Naive thymus-derived CD4-positive, alpha-beta T cell (primary cell): Measurements from ENCODE around the gene IP6K3. TPM values are rescaled to one million over a fixed set of nuclear protein-coding genes. Genes with fewer than 3 reads are reported as not detected.

Experiments
- ATAC-seq: fragments of 150-1000 bp; cut with Tn5 transposase; 2 replicates; pipeline ENCODE4 v1.10.0; 2021; ENCODE audit warnings: mild to moderate bottlenecking, moderate library complexity
- CTCF ChIA-PET: fragments of 350-600 bp; sonication (Branson Sonifier 250); formaldehyde crosslinking; loops from one replicate; lab custom pipeline; 2021; ENCODE audit warnings: antibody characterized with exemption; lab: Charles Lee
- POLR2A ChIA-PET: fragments of 350-600 bp; sonication (Branson Sonifier 250); formaldehyde crosslinking; loops from one replicate; lab custom pipeline; 2021; ENCODE audit warnings: antibody characterized with exemption, inconsistent platforms; lab: Charles Lee
- DNase-seq, 9 donors: peaks; one replicate each; pipeline versions ENCODE4 v3.0.0 to v3.0.0-alpha.2; 2020 to 2022; ENCODE audit warnings: mixed read lengths in 1 of 9
- H3K27ac ChIP-seq: one replicate; pipeline ENCODE4 v1.7.0; 2013; ENCODE audit warnings: mild to moderate bottlenecking, low read depth, low read length, moderate library complexity
- H3K27me3 ChIP-seq, 2 donors: one replicate each; pipeline ENCODE4 v1.7.0; 2013; ENCODE audit warnings: low read length in 2 of 2, mild to moderate bottlenecking in 2 of 2, moderate library complexity in 2 of 2; ENCODE audit not compliant: control insufficient read depth in 2 of 2, insufficient read depth in 2 of 2
- H3K36me3 ChIP-seq, 3 experiments: 1 replicate in 2 of 3; 2 replicates in 1 of 3; pipeline ENCODE4 v1.7.0; 2013; ENCODE audit warnings: low read length in 3 of 3, mild to moderate bottlenecking in 3 of 3, moderate library complexity in 1 of 3; ENCODE audit not compliant: insufficient read depth in 3 of 3, control insufficient read depth in 2 of 3
- H3K4me1 ChIP-seq, 2 donors: one replicate each; pipeline ENCODE4 v1.7.0; 2013; ENCODE audit warnings: low read length in 2 of 2, mild to moderate bottlenecking in 2 of 2, moderate library complexity in 1 of 2; ENCODE audit not compliant: control insufficient read depth in 2 of 2, insufficient read depth in 2 of 2
- H3K4me3 ChIP-seq: 2 replicates; pipeline ENCODE4 v1.7.0; 2013; ENCODE audit warnings: mild to moderate bottlenecking, low read length
- H3K9me3 ChIP-seq, 3 experiments: 1 replicate in 2 of 3; 2 replicates in 1 of 3; pipeline ENCODE4 v1.7.0; 2013; ENCODE audit warnings: low read length in 3 of 3; ENCODE audit not compliant: control insufficient read depth in 2 of 3
- H3K27ac Mint-ChIP-seq, 9 donors: one replicate each; pipeline ENCODE4 v1.8.0; 2020 to 2022; ENCODE audit warnings: mixed read lengths in 9 of 9, mild to moderate bottlenecking in 8 of 9, moderate library complexity in 5 of 9, inconsistent platforms in 2 of 9
- H3K27me3 Mint-ChIP-seq, 5 donors: one replicate each; pipeline ENCODE4 v1.8.0; 2021 to 2022; ENCODE audit warnings: mixed read lengths in 5 of 5, mild to moderate bottlenecking in 1 of 5
- H3K36me3 Mint-ChIP-seq, 5 donors: one replicate each; pipeline ENCODE4 v1.8.0; 2020 to 2022; ENCODE audit warnings: mixed read lengths in 5 of 5, mild to moderate bottlenecking in 3 of 5, inconsistent platforms in 1 of 5
- H3K4me1 Mint-ChIP-seq, 7 donors: one replicate each; pipeline ENCODE4 v1.8.0; 2020 to 2022; ENCODE audit warnings: mixed read lengths in 7 of 7, mild to moderate bottlenecking in 3 of 7, inconsistent platforms in 1 of 7
- H3K4me3 Mint-ChIP-seq, 10 donors: one replicate each; pipeline ENCODE4 v1.8.0; 2020 to 2022; ENCODE audit warnings: mild to moderate bottlenecking in 10 of 10, mixed read lengths in 10 of 10, moderate library complexity in 6 of 10, inconsistent platforms in 2 of 10
- H3K9me3 Mint-ChIP-seq, 11 donors: one replicate each; pipeline ENCODE4 v1.8.0; 2020 to 2022; ENCODE audit warnings: mixed read lengths in 11 of 11, mild to moderate bottlenecking in 4 of 11, inconsistent platforms in 1 of 11, moderate library complexity in 1 of 11
- intact Hi-C, 2 donors: fragments of 100-400 bp; cut with micrococcal nuclease; formaldehyde crosslinking; loops; one replicate each; pipeline ENCODE4 v1.15.1; 2023
- polyA plus RNA-seq, 2 donors: library from polyadenylated mRNA; unstranded; fragments of 300-500 nt; fragmentation: Illumina TruSeq; gene quantifications; one replicate each; pipeline ENCODE4 v1.2.3, GENCODE V29; 2021
- total RNA-seq, 6 experiments: library from RNA in 5 of 6; stranded (reverse) in 5 of 6; gene quantifications; 1 replicate in 5 of 6; 2 replicates in 1 of 6; pipeline ENCODE4 v1.2.3 and lab custom pipeline; 2021 to 2026

The IP6K3 gene
- total and polyA plus RNA-seq, 7 experiments from 2014 or later = not detected

DNA sequence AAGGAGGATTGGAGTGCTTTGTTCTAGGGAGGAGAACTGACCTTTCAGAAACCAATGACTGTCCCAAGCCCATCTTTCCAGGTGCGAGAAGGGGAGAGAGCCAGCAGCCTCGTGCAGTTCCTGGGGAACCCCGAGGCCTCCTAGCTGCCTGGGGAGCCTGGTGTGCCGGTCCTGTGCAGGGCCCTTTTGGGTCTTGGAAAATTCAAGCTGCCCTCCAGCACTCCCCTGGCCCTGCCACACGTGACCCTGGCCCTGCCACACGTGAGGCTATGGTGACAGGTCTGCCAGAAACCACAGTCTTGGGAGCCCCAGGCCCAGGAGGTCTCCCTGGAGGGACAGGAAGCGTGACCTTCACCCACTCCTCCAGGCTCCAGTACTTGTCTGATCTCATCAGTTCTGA, 15.7 kb downstream of the IP6K3 start:
- H3K9me3 Mint-ChIP-seq = no peaks in the 10 kb centered on the region
- Histone ChIP-seq H3K27ac (no peak overlapping the region), H3K4me3 (no peak overlapping the region), H3K36me3 (no peaks in the 10 kb centered on the region), H3K27me3 (no peaks in the 10 kb centered on the region), H3K4me1 (no peaks in the 10 kb centered on the region), H3K9me3 (no peaks in the 10 kb centered on the region)
- intact Hi-C loops = no loop called here
- no peaks in the 10 kb centered on the region for H3K36me3 Mint-ChIP-seq
- ATAC-seq = no peak
- DNase-seq = no peak
- H3K27ac Mint-ChIP-seq = no peak overlapping the region
- no peak overlapping the region for H3K4me3 Mint-ChIP-seq
- H3K27me3 Mint-ChIP-seq = peaks cover 0 to 4% (median 0%) of the 10 kb centered on the region in 5 donors
- ChIA-PET POLR2A (no interaction called here), CTCF (no interaction called here)
- H3K4me1 Mint-ChIP-seq = peaks cover 0 to 5% (median 0%) of the 10 kb centered on the region in 7 donors

GRCh38 chr6:33730611-33731010, 16.1 kb downstream of the IP6K3 start:
- Histone ChIP-seq H3K9me3 (no peaks in the 10 kb centered on the region), H3K36me3 (no peaks in the 10 kb centered on the region), H3K4me1 (no peaks in the 10 kb centered on the region), H3K4me3 (no peak overlapping the region), H3K27ac (no peak overlapping the region), H3K27me3 (no peaks in the 10 kb centered on the region)
- intact Hi-C loops = no loop called here
- H3K27me3 Mint-ChIP-seq = peaks cover 0 to 4% (median 0%) of the 10 kb centered on the region in 5 donors
- POLR2A ChIA-PET = interaction anchor here (1.0 kb wide), 1 partner anchor 16 kb away, joined by 4 read pairs; no protein-coding TSS in a partner anchor
- H3K4me3 Mint-ChIP-seq = no peak overlapping the region
- ATAC-seq = no peak
- H3K27ac Mint-ChIP-seq = peak overlapping the region in 1 of 9 donors; percentile 70
- H3K36me3 Mint-ChIP-seq = no peaks in the 10 kb centered on the region
- CTCF ChIA-PET = no interaction called here
- peaks cover 0 to 8% (median 1%) of the 10 kb centered on the region in 7 donors for H3K4me1 Mint-ChIP-seq
- no peaks in the 10 kb centered on the region for H3K9me3 Mint-ChIP-seq
- DNase-seq = no peak

DNA sequence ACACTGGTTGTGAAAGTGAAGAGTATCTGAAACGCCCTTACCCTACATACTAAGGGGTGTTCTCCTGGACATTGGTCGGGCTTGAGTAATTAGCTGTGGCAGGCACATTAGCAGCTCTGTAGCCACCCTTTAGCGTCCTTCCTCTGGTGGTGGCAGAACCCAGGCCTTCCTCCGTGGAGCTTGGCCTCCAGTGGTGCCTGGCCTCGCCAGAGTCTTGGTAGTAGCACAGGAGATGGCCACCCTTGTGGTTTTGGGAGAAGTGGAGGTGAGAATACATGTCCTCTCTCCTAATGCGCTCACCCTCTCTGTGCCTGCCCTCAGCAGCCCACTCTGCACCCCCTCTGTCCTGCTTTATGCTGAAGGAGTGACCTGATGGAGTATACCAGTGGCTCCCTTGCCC, 17.6 kb downstream of the IP6K3 start:
- intact Hi-C loops = no loop called here
- H3K9me3 ChIP-seq = no peaks in the 10 kb centered on the region
- ATAC-seq (no peak), DNase-seq (no peak)
- no peak overlapping the region for H3K27ac ChIP-seq
- Mint-ChIP-seq H3K4me1 (peaks cover 8 to 20% (median 15%) of the 10 kb centered on the region in 7 donors), H3K4me3 (no peak overlapping the region), H3K36me3 (no peaks in the 10 kb centered on the region), H3K9me3 (no peaks in the 10 kb centered on the region), H3K27ac (peak overlapping the region in 1 of 9 donors; percentile 56), H3K27me3 (peaks cover 0 to 15% (median 0%) of the 10 kb centered on the region in 5 donors)
- ChIA-PET CTCF (interaction anchor here (1.6 kb wide), 1 partner anchor 9 kb away, joined by 4 read pairs; no protein-coding TSS in a partner anchor), POLR2A (no interaction called here)
- peaks cover 0 to 7% of the 10 kb centered on the region in 2 donors for H3K4me1 ChIP-seq
- no peak overlapping the region for H3K4me3 ChIP-seq
- no peaks in the 10 kb centered on the region for H3K36me3 ChIP-seq
- no peaks in the 10 kb centered on the region for H3K27me3 ChIP-seq

DNA sequence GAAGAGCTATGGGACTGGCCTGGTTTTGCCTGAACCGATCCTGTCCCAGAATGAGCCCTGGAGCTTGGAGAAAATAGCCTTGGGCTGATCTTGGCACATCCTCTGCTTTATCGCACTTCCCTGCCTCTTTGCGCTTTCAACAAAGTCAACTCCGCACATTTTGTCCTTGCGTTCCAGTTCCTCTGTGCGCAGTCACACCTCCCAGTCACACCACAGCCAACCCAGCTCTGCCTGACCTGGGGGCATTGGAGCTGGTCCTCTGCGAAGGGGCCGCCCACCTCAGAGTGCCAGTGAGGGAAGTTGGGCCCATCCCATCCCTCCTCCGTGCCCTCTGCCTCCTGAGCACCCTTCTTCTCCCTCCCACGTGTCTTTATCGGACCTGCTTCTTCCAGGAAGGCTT, 18.3 kb downstream of the IP6K3 start:
- Histone ChIP-seq H3K4me3 (no peak overlapping the region), H3K27ac (no peak overlapping the region), H3K9me3 (no peaks in the 10 kb centered on the region), H3K4me1 (peaks cover 0 to 13% of the 10 kb centered on the region in 2 donors), H3K27me3 (no peaks in the 10 kb centered on the region), H3K36me3 (no peaks in the 10 kb centered on the region)
- no peak for DNase-seq
- intact Hi-C loops = no loop called here
- no peak overlapping the region for H3K4me3 Mint-ChIP-seq
- H3K27me3 Mint-ChIP-seq = peaks cover 0 to 19% (median 0%) of the 10 kb centered on the region in 5 donors
- POLR2A ChIA-PET = interaction anchor here (0.6 kb wide), 1 partner anchor 630 kb away, joined by 3 read pairs; no protein-coding TSS in a partner anchor
- no peak for ATAC-seq
- peaks cover 9 to 27% (median 21%) of the 10 kb centered on the region in 7 donors for H3K4me1 Mint-ChIP-seq
- CTCF ChIA-PET = interaction anchor here (1.6 kb wide), 1 partner anchor 10 kb away, joined by 4 read pairs; no protein-coding TSS in a partner anchor
- H3K27ac Mint-ChIP-seq = peak overlapping the region in 2 of 9 donors; percentile 42 to 56
- no peaks in the 10 kb centered on the region for H3K9me3 Mint-ChIP-seq
- no peaks in the 10 kb centered on the region for H3K36me3 Mint-ChIP-seq

DNA sequence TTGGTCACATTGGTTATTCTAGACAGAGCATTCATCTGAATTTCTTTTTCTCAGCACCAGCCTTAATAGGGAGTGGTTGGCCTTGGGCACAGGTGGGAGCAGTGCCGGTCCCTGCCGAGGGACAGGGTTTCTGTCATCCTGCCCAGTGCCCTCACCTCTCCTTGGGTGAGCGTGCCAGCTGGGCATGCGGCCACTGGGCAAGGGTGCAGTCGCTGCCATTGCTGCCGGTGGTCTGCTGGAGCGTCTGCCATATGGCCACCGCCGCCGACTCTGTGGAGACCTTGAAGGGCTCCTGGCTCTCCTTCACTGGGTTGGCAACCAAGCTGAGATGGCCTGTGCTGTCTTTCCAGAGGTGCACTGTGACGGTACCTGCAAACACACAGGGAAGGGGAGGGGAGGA, 18.8 kb downstream of the IP6K3 start:
- Mint-ChIP-seq H3K4me3 (no peak overlapping the region), H3K4me1 (peaks cover 9 to 32% (median 26%) of the 10 kb centered on the region in 7 donors), H3K9me3 (no peaks in the 10 kb centered on the region), H3K36me3 (no peaks in the 10 kb centered on the region), H3K27me3 (peaks cover 0 to 24% (median 0%) of the 10 kb centered on the region in 5 donors), H3K27ac (no peak overlapping the region)
- ChIA-PET CTCF (interaction anchor here (1.6 kb wide), 1 partner anchor 10 kb away, joined by 4 read pairs; no protein-coding TSS in a partner anchor), POLR2A (interaction anchor here (0.6 kb wide), 1 partner anchor 630 kb away, joined by 3 read pairs; no protein-coding TSS in a partner anchor)
- ATAC-seq (no peak), DNase-seq (no peak)
- intact Hi-C loops = no loop called here
- no peak overlapping the region for H3K27ac ChIP-seq
- H3K36me3 ChIP-seq = no peaks in the 10 kb centered on the region
- no peak overlapping the region for H3K4me3 ChIP-seq
- no peaks in the 10 kb centered on the region for H3K27me3 ChIP-seq
- H3K4me1 ChIP-seq = peaks cover 0 to 18% of the 10 kb centered on the region in 2 donors
- no peaks in the 10 kb centered on the region for H3K9me3 ChIP-seq

DNA sequence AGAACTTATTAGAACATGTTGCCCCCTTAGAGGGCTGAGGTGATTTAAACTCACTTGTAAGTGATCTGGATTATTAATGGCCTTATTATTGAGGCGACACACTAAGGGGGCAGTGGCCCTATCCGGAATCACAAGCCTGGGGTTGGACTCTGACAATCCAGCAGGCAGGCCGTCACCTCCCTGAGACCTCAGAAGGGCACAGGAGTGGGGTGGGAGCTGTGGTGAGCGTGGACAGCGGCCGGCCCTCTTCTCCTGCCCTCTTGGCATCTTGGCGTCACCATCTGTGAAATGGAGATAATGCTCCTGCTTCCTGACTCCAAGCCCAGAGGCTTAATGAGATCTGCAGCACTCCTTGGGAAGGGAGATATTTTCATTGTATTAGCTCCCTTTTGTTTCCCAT, 19.6 kb downstream of the IP6K3 start:
- DNase-seq = no peak
- intact Hi-C loops = no loop called here
- Histone ChIP-seq H3K27ac (no peak overlapping the region), H3K4me3 (no peak overlapping the region), H3K9me3 (no peaks in the 10 kb centered on the region), H3K27me3 (no peaks in the 10 kb centered on the region), H3K4me1 (peaks cover 0 to 18% of the 10 kb centered on the region in 2 donors), H3K36me3 (no peaks in the 10 kb centered on the region)
- Mint-ChIP-seq H3K27me3 (peaks cover 0 to 30% (median 0%) of the 10 kb centered on the region in 5 donors), H3K27ac (peak overlapping the region in 1 of 9 donors; percentile 61), H3K4me3 (no peak overlapping the region), H3K36me3 (no peaks in the 10 kb centered on the region), H3K9me3 (no peaks in the 10 kb centered on the region), H3K4me1 (peaks cover 9 to 37% (median 28%) of the 10 kb centered on the region in 7 donors)
- ChIA-PET POLR2A (no interaction called here), CTCF (no interaction called here)
- ATAC-seq = no peak

GRCh38 chr6:33726696-33727095, 20.0 kb downstream of the IP6K3 start:
- Histone ChIP-seq H3K4me3 (no peak overlapping the region), H3K27me3 (no peaks in the 10 kb centered on the region), H3K27ac (no peak overlapping the region), H3K4me1 (peaks cover 0 to 18% of the 10 kb centered on the region in 2 donors), H3K9me3 (no peaks in the 10 kb centered on the region), H3K36me3 (no peaks in the 10 kb centered on the region)
- Mint-ChIP-seq H3K36me3 (no peaks in the 10 kb centered on the region), H3K27ac (peak overlapping the region in 3 of 9 donors; percentile 61 to 82 (median 61)), H3K4me1 (peaks cover 9 to 37% (median 28%) of the 10 kb centered on the region in 7 donors), H3K9me3 (no peaks in the 10 kb centered on the region), H3K27me3 (peaks cover 0 to 34% (median 0%) of the 10 kb centered on the region in 5 donors), H3K4me3 (no peak overlapping the region)
- intact Hi-C loops = no loop called here
- CTCF ChIA-PET = no interaction called here
- ATAC-seq (no peak), DNase-seq (no peak)
- POLR2A ChIA-PET = interaction anchor here (1.2 kb wide), 1 partner anchor 16 kb away, joined by 5 read pairs; no protein-coding TSS in a partner anchor
